WTC11 (cell line): Measurements from ENCODE around the gene RRBP1. TPM values are rescaled to one million over a fixed set of nuclear protein-coding genes. Genes with fewer than 3 reads are reported as not detected.

Experiments used
- ATAC-seq: fragments of 200-7000 bp; cut with Tn5 transposase; 2 replicates; pipeline ENCODE4 v1.10.0; 2021; ENCODE audit warnings: mild to moderate bottlenecking, moderate library complexity
- CTCF ChIA-PET: fragments of 300-600 bp; sonication (Branson Sonifier 250); formaldehyde crosslinking; loops from one replicate; lab custom pipeline; 2021; ENCODE audit warnings: antibody characterized with exemption; lab: Charles Lee
- POLR2A ChIA-PET: fragments of 350-600 bp; sonication (Branson Sonifier 250); formaldehyde crosslinking; loops from one replicate; lab custom pipeline; 2021; ENCODE audit warnings: antibody characterized with exemption; lab: Charles Lee
- DNase-seq: peaks from one replicate; pipeline ENCODE4 v3.0.0; 2021; ENCODE audit warnings: low spot score
- H3K27ac Mint-ChIP-seq: 2 replicates; pipeline ENCODE4 v1.8.0; 2021; ENCODE audit warnings: mixed read lengths
- H3K27me3 Mint-ChIP-seq: 2 replicates; pipeline ENCODE4 v1.8.0; 2021; ENCODE audit warnings: low read depth, mild to moderate bottlenecking, moderate library complexity, mixed read lengths
- H3K36me3 Mint-ChIP-seq: 2 replicates; pipeline ENCODE4 v1.8.0; 2021; ENCODE audit warnings: mixed read lengths
- H3K4me1 Mint-ChIP-seq: 2 replicates; pipeline ENCODE4 v1.8.0; 2022; ENCODE audit warnings: mixed read lengths
- H3K4me3 Mint-ChIP-seq: 2 replicates; pipeline ENCODE4 v1.8.0; 2021; ENCODE audit warnings: mild to moderate bottlenecking, moderate library complexity, mixed read lengths
- H3K9me3 Mint-ChIP-seq: 2 replicates; pipeline ENCODE4 v1.8.0; 2021; ENCODE audit warnings: mixed read lengths
- ATF1 ChIP-seq: sonication (generic); formaldehyde crosslinking; IDR thresholded peaks from 2 replicates; pipeline ENCODE4 v1.8.1; 2023; ENCODE audit warnings: mild to moderate bottlenecking, moderate library complexity, missing genetic modification reagents
- CBFB ChIP-seq: sonication (generic); formaldehyde crosslinking; IDR thresholded peaks from 2 replicates; pipeline ENCODE4 v1.8.1; 2022; ENCODE audit warnings: mild to moderate bottlenecking, low read depth, missing genetic modification reagents
- ESRRA ChIP-seq: sonication (generic); formaldehyde crosslinking; IDR thresholded peaks from 2 replicates; pipeline ENCODE4 v1.8.1; 2022; ENCODE audit warnings: mild to moderate bottlenecking, missing genetic modification reagents, borderline replicate concordance
- FOXK1 ChIP-seq: sonication (generic); formaldehyde crosslinking; IDR thresholded peaks from 2 replicates; pipeline ENCODE4 v1.8.0; 2022; ENCODE audit warnings: mild to moderate bottlenecking, moderate library complexity, missing genetic modification reagents
- FOXP1 ChIP-seq: sonication (generic); formaldehyde crosslinking; IDR thresholded peaks from 2 replicates; pipeline ENCODE4 v1.8.0; 2022; ENCODE audit warnings: missing genetic modification reagents, mild to moderate bottlenecking, moderate library complexity, borderline replicate concordance
- JAZF1 ChIP-seq: fragments of 250-450 bp; sonication (Bioruptor Pico); IDR thresholded peaks from 2 replicates; pipeline ENCODE4 v1.9.0; 2021; ENCODE audit warnings: moderate library complexity, mild to moderate bottlenecking, inconsistent platforms
- MLX ChIP-seq: sonication (generic); formaldehyde crosslinking; IDR thresholded peaks from 2 replicates; pipeline ENCODE4 v1.8.1; 2023; ENCODE audit warnings: mild to moderate bottlenecking, missing genetic modification reagents, moderate library complexity
- NFATC4 ChIP-seq: fragments of 250-450 bp; sonication (Bioruptor Pico); IDR thresholded peaks from 2 replicates; pipeline ENCODE4 v1.9.0; 2021; ENCODE audit warnings: mild to moderate bottlenecking
- OVOL2 ChIP-seq: fragments of 250-450 bp; sonication (Bioruptor Pico); IDR thresholded peaks from 2 replicates; pipeline ENCODE4 v1.9.0; 2021; ENCODE audit warnings: mild to moderate bottlenecking, borderline replicate concordance
- STAT6 ChIP-seq: sonication (generic); formaldehyde crosslinking; conservative IDR thresholded peaks from 2 replicates; pipeline ENCODE4 v1.8.1; 2023; ENCODE audit warnings: mild to moderate bottlenecking, low read depth, missing genetic modification reagents, moderate library complexity
- TCF7 ChIP-seq: sonication (generic); formaldehyde crosslinking; IDR thresholded peaks from 2 replicates; pipeline ENCODE4 v1.8.0; 2022; ENCODE audit warnings: mild to moderate bottlenecking, low read depth, missing genetic modification reagents, moderate library complexity
- USF2 ChIP-seq: sonication (generic); formaldehyde crosslinking; IDR thresholded peaks from 2 replicates; pipeline ENCODE4 v1.8.1; 2023; ENCODE audit warnings: mild to moderate bottlenecking, missing genetic modification reagents, moderate library complexity
- ZNF219 ChIP-seq: sonication (generic); formaldehyde crosslinking; IDR thresholded peaks from 2 replicates; pipeline ENCODE4 v1.8.0; 2023; ENCODE audit warnings: missing genetic modification reagents, mild to moderate bottlenecking, borderline replicate concordance
- ZNF317 ChIP-seq: sonication (generic); formaldehyde crosslinking; IDR thresholded peaks from 2 replicates; pipeline ENCODE4 v1.8.1; 2023; ENCODE audit warnings: low read depth, mild to moderate bottlenecking, moderate library complexity, missing genetic modification reagents, borderline replicate concordance
- ZNF512 ChIP-seq: sonication (generic); formaldehyde crosslinking; IDR thresholded peaks from 2 replicates; pipeline ENCODE4 v1.8.1; 2022; ENCODE audit warnings: missing genetic modification reagents, borderline replicate concordance
- total RNA-seq: library from RNA; stranded (reverse); gene quantifications from 3 replicates; pipeline ENCODE4 v1.2.3, GENCODE V29; 2021
- TF ChIP-seq, protein P1 (sequence below): fragments of 200-600 bp; IDR thresholded peaks from 2 replicates; pipeline ENCODE4 v1.8.0; 2022; ENCODE audit warnings: antibody characterized with exemption
- TF ChIP-seq, protein P2 (sequence below): sonication (generic); formaldehyde crosslinking; IDR thresholded peaks from 2 replicates; pipeline ENCODE4 v1.8.0; 2023; ENCODE audit warnings: mild to moderate bottlenecking, missing genetic modification reagents
- TF ChIP-seq, protein P3 (sequence below): sonication (generic); formaldehyde crosslinking; IDR thresholded peaks from 2 replicates; pipeline ENCODE4 v1.8.1; 2023; ENCODE audit warnings: mild to moderate bottlenecking, missing genetic modification reagents

The RRBP1 gene
- total RNA-seq, 1 experiment from 2014 or later, result 171 TPM

DNA sequence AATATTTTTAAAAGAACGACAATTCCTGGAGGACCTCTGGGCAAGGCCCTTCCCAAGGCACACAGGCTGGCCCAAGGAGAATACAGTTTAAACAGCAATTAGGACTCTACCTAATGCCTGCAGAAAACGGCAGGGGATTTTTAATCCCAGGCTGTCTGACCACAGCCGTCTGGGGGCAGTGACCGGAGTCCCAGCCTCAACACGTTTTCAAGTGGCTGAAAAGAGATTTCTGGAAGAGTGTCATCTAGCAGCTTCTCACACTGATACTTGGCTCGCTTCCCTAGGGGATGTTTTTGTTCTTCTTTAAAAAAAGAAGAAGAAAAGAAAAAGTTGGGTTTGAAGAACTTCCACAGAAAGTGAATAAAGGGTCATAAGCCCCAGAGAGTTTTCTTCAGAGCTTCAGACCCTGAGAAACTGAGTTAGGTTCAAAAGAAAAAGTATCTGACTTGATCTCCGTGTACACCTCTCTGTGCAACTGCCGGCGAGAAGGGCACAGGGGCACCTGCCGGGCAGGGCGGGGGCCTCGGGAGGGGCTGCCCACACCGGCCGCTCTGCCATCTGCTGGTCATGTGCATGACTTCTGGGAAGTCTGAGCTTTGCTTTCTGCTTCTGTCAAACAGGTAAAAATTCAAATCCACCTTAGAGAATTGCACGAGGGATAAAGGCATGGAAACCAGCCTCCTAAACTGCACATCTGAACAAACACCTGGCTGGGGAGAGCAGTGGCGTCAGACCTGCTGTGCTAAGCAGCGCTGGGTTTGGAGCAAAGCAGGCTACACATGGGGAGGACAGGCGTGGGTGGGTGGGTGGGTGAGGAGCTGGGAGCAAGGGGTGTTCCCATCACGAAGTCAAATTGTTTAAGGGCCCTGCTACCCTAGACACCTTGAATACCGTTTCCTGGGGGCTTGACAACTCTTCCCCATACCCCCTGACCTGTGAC, 33.0 kb downstream of the RRBP1 start:
- no peak for TF ChIP-seq FOXK1 (CRISPR knock-in tag)
- TF ChIP-seq, protein P1, sequence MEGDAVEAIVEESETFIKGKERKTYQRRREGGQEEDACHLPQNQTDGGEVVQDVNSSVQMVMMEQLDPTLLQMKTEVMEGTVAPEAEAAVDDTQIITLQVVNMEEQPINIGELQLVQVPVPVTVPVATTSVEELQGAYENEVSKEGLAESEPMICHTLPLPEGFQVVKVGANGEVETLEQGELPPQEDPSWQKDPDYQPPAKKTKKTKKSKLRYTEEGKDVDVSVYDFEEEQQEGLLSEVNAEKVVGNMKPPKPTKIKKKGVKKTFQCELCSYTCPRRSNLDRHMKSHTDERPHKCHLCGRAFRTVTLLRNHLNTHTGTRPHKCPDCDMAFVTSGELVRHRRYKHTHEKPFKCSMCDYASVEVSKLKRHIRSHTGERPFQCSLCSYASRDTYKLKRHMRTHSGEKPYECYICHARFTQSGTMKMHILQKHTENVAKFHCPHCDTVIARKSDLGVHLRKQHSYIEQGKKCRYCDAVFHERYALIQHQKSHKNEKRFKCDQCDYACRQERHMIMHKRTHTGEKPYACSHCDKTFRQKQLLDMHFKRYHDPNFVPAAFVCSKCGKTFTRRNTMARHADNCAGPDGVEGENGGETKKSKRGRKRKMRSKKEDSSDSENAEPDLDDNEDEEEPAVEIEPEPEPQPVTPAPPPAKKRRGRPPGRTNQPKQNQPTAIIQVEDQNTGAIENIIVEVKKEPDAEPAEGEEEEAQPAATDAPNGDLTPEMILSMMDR, result peak; percentile 17; the same call in 1 of the 2 replicates
- no peak for TF ChIP-seq ATF1 (CRISPR knock-in tag)
- ATAC-seq (peak; percentile 60), DNase-seq (peak; percentile 41)
- CTCF ChIA-PET, result interaction anchor here (0.5 to 2.3 kb wide), 30 partner anchors 10 to 315 kb away, joined by 3 to 15 read pairs (median 4); partner anchors contain the start of genes BFSP1 and RRBP1
- Mint-ChIP-seq H3K27me3 (no peaks in the 10 kb centered on the region), H3K4me3 (no peak overlapping the region), H3K4me1 (peaks cover 55% of the 10 kb centered on the region), H3K9me3 (no peaks in the 10 kb centered on the region), H3K36me3 (peaks cover 1% of the 10 kb centered on the region; the same call in 1 of the 2 replicates), H3K27ac (no peak overlapping the region)
- POLR2A ChIA-PET, result no interaction called here

- TF ChIP-seq JAZF1 (CRISPR knock-in tag) (no peak), NFATC4 (CRISPR knock-in tag) (no peak), STAT6 (CRISPR knock-in tag) (no peak), ESRRA (CRISPR knock-in tag) (no peak), ZNF219 (CRISPR knock-in tag) (no peak), OVOL2 (no peak), FOXP1 (CRISPR knock-in tag) (no peak), ZNF317 (CRISPR knock-in tag) (no peak), MLX (CRISPR knock-in tag) (no peak), CBFB (no peak), ZNF512 (CRISPR knock-in tag) (no peak), TCF7 (CRISPR knock-in tag) (no peak), USF2 (CRISPR knock-in tag) (no peak)
- TF ChIP-seq, protein P2, sequence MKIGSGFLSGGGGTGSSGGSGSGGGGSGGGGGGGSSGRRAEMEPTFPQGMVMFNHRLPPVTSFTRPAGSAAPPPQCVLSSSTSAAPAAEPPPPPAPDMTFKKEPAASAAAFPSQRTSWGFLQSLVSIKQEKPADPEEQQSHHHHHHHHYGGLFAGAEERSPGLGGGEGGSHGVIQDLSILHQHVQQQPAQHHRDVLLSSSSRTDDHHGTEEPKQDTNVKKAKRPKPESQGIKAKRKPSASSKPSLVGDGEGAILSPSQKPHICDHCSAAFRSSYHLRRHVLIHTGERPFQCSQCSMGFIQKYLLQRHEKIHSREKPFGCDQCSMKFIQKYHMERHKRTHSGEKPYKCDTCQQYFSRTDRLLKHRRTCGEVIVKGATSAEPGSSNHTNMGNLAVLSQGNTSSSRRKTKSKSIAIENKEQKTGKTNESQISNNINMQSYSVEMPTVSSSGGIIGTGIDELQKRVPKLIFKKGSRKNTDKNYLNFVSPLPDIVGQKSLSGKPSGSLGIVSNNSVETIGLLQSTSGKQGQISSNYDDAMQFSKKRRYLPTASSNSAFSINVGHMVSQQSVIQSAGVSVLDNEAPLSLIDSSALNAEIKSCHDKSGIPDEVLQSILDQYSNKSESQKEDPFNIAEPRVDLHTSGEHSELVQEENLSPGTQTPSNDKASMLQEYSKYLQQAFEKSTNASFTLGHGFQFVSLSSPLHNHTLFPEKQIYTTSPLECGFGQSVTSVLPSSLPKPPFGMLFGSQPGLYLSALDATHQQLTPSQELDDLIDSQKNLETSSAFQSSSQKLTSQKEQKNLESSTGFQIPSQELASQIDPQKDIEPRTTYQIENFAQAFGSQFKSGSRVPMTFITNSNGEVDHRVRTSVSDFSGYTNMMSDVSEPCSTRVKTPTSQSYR, result no peak
- TF ChIP-seq, protein P3, sequence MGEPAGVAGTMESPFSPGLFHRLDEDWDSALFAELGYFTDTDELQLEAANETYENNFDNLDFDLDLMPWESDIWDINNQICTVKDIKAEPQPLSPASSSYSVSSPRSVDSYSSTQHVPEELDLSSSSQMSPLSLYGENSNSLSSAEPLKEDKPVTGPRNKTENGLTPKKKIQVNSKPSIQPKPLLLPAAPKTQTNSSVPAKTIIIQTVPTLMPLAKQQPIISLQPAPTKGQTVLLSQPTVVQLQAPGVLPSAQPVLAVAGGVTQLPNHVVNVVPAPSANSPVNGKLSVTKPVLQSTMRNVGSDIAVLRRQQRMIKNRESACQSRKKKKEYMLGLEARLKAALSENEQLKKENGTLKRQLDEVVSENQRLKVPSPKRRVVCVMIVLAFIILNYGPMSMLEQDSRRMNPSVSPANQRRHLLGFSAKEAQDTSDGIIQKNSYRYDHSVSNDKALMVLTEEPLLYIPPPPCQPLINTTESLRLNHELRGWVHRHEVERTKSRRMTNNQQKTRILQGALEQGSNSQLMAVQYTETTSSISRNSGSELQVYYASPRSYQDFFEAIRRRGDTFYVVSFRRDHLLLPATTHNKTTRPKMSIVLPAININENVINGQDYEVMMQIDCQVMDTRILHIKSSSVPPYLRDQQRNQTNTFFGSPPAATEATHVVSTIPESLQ (CRISPR knock-in tag), result no peak
- H3K36me3 Mint-ChIP-seq, result no peaks in the 10 kb centered on the region
- ATAC-seq (no peak), DNase-seq (no peak)
- no peak overlapping the region for H3K4me3 Mint-ChIP-seq
- ChIA-PET CTCF (interaction anchor here (0.5 to 2.1 kb wide), 7 partner anchors 13 to 291 kb away, joined by 3 to 9 read pairs (median 4); partner anchors contain the start of gene RRBP1), POLR2A (interaction anchor here (0.6 kb wide), 1 partner anchor 84 kb away, joined by 3 read pairs; no protein-coding TSS in a partner anchor)
- no peaks in the 10 kb centered on the region for H3K9me3 Mint-ChIP-seq
- H3K27me3 Mint-ChIP-seq, result no peaks in the 10 kb centered on the region
- peaks cover 54% of the 10 kb centered on the region for H3K4me1 Mint-ChIP-seq
- peak overlapping the region; percentile 30 for H3K27ac Mint-ChIP-seq
These were observed 33.8 kb downstream of the RRBP1 start for GRCh38 chr20:17648315-17648646.
